Measurements from ENCODE around the gene LRGUK. TPM values are rescaled to one million over a fixed set of nuclear protein-coding genes. Genes with fewer than 3 reads are reported as not detected.

Gene LRGUK
- total and polyA plus RNA-seq, 2 of the 4 experiments (the other 2 are of a cell fraction), result 0.07 TPM; not detected in 1

DNA sequence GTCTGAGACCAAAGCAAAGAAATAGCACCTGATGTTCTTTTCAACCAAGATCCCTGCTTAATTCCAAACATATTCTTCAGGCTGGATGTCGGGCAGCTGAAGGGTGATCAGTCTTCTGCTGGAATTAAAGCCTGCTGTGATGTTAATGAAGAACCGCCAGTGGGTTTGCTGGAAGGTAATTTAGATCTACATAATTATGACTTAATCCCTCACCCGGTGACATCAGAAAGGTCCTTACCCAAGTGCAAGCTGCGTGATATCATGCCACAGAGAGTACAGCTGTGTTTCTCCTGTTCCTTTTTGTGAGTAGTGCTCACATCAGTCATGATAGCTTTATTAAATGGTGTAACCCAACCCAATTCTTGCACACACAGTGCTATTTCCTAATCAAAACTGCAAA lies 29.1 kb upstream of the LRGUK start:
- H3K56ac ChIP-seq (ENCODE audit: extremely low read depth, insufficient read depth, low read length), result no peak overlapping the region
- no peak overlapping the region for H3K4me2 ChIP-seq (ENCODE audit: low read depth, low read length)
- WGBS, 2 experiments (ENCODE audit: extremely low coverage in 2 of 2, insufficient read length in 1 of 2), result no CpG with 5 or more reads among the region's 4 CpGs
- no TSS peak for BruUV-seq (replicated peaks)
- H2AFZ ChIP-seq (replicated peaks; ENCODE audit: low read length, poor library complexity), result no peak overlapping the region
- H4K91ac ChIP-seq (ENCODE audit: insufficient read depth, low read depth, low read length), result no peak overlapping the region
- no peak overlapping the region for H2BK5ac ChIP-seq (ENCODE audit: low read depth, low read length, poor library complexity, severe bottlenecking)
- H2BK120ac ChIP-seq (ENCODE audit: low read depth, low read length), result no peak overlapping the region
- no peak overlapping the region for H3K9ac ChIP-seq (ENCODE audit: low read depth, low read length)
- ATAC-seq (ENCODE audit: low read depth) (no peak), DNase-seq (no peak)
- dilution Hi-C loops (cut with HindIII; ENCODE audit: low sequenced_read_pairs, unreplicated experiment) (no loop called here), intact Hi-C loops (cut with micrococcal nuclease) (no loop called here), in situ Hi-C loops (cut with MboI; ENCODE audit: low sequenced_read_pairs) (no loop called here)
- ChIA-PET CTCF (no interaction called here), POLR2A (ENCODE audit: unreplicated experiment) (no interaction called here)
- H2AK5ac ChIP-seq (ENCODE audit: low read depth, low read length), result no peak overlapping the region
- H3K23ac ChIP-seq (ENCODE audit: low read depth, low read length), result no peak overlapping the region
- TF ChIP-seq RCOR1 (IDR thresholded peaks at IDR 0.05; ENCODE audit: insufficient replicate concordance, low read length) (no peak), USF2 (IDR thresholded peaks at IDR 0.05; ENCODE audit: low read depth, low read length) (no peak), RFX5 (IDR thresholded peaks at IDR 0.05; ENCODE audit: low read depth, low read length) (no peak), NFE2L2 (IDR thresholded peaks at IDR 0.05; ENCODE audit: low read depth, low read length) (no peak), RAD21 (IDR thresholded peaks at IDR 0.05; ENCODE audit: low read length) (no peak), FOS (IDR thresholded peaks at IDR 0.05; ENCODE audit: low read depth, low read length) (no peak), POLR2A (IDR thresholded peaks at IDR 0.05; ENCODE audit: low read depth, low read length) (no peak), MXI1 (IDR thresholded peaks at IDR 0.05; ENCODE audit: borderline replicate concordance, low read depth, low read length) (no peak), MAZ (IDR thresholded peaks at IDR 0.05; ENCODE audit: borderline replicate concordance, low read depth, low read length) (no peak), CEBPB (IDR thresholded peaks at IDR 0.05; ENCODE audit: low read depth, low read length) (no peak), MAFK (IDR thresholded peaks at IDR 0.05; ENCODE audit: low read depth, low read length) (no peak), SMC3 (IDR thresholded peaks at IDR 0.05; ENCODE audit: low read depth, low read length) (no peak), BHLHE40 (IDR thresholded peaks at IDR 0.05; ENCODE audit: low read depth, low read length) (no peak), CHD1 (IDR thresholded peaks at IDR 0.05; ENCODE audit: low read depth, low read length) (no peak)
- TF ChIP-seq, protein P1, sequence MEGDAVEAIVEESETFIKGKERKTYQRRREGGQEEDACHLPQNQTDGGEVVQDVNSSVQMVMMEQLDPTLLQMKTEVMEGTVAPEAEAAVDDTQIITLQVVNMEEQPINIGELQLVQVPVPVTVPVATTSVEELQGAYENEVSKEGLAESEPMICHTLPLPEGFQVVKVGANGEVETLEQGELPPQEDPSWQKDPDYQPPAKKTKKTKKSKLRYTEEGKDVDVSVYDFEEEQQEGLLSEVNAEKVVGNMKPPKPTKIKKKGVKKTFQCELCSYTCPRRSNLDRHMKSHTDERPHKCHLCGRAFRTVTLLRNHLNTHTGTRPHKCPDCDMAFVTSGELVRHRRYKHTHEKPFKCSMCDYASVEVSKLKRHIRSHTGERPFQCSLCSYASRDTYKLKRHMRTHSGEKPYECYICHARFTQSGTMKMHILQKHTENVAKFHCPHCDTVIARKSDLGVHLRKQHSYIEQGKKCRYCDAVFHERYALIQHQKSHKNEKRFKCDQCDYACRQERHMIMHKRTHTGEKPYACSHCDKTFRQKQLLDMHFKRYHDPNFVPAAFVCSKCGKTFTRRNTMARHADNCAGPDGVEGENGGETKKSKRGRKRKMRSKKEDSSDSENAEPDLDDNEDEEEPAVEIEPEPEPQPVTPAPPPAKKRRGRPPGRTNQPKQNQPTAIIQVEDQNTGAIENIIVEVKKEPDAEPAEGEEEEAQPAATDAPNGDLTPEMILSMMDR (conservative IDR thresholded peaks at IDR 0.05; ENCODE audit: low read depth, low read length), result no peak
- TF ChIP-seq, protein P2, sequence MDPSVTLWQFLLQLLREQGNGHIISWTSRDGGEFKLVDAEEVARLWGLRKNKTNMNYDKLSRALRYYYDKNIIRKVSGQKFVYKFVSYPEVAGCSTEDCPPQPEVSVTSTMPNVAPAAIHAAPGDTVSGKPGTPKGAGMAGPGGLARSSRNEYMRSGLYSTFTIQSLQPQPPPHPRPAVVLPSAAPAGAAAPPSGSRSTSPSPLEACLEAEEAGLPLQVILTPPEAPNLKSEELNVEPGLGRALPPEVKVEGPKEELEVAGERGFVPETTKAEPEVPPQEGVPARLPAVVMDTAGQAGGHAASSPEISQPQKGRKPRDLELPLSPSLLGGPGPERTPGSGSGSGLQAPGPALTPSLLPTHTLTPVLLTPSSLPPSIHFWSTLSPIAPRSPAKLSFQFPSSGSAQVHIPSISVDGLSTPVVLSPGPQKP (IDR thresholded peaks at IDR 0.05; ENCODE audit: borderline replicate concordance, low read depth, low read length), result no peak
- no peaks in the 10 kb centered on the region for H3K79me1 ChIP-seq (ENCODE audit: low read depth in 1 of 2, low read length in 2 of 2)
- no peaks in the 10 kb centered on the region for H4K20me1 ChIP-seq (ENCODE audit: insufficient read depth, low read length)
- no peak overlapping the region for H3K4ac ChIP-seq (ENCODE audit: low read depth, low read length)
- H3K18ac ChIP-seq (ENCODE audit: low read depth, low read length), result no peak overlapping the region
- H2BK15ac ChIP-seq (ENCODE audit: low read depth, low read length), result no peak overlapping the region
- H3K27ac ChIP-seq (ENCODE audit: insufficient read depth, low read length), result no peak overlapping the region
- H4K8ac ChIP-seq (ENCODE audit: low read depth in 2 of 2, low read length in 2 of 2), result no peak overlapping the region
- no peak overlapping the region for H4K5ac ChIP-seq (ENCODE audit: low read depth, low read length)
- H2AK9ac ChIP-seq (replicated peaks; ENCODE audit: low read depth, low read length, poor library complexity), result no peak overlapping the region
- no peak overlapping the region for H2BK20ac ChIP-seq (ENCODE audit: low read depth, low read length)
- no peaks in the 10 kb centered on the region for H3K4me1 ChIP-seq (ENCODE audit: control insufficient read depth, insufficient read depth, low read length)
- H3K36me3 ChIP-seq (ENCODE audit: control insufficient read depth, insufficient read depth, low read length), result no peaks in the 10 kb centered on the region
- no peaks in the 10 kb centered on the region for H3K9me3 ChIP-seq (ENCODE audit: control insufficient read depth, insufficient read depth, low read length)
- no peak overlapping the region for H3K14ac ChIP-seq (replicated peaks; ENCODE audit: low read depth, low read length)
- H3K4me3 ChIP-seq (ENCODE audit: insufficient read depth, low read depth, low read length), result no peak overlapping the region
- no peaks in the 10 kb centered on the region for H3K9me1 ChIP-seq (ENCODE audit: insufficient read depth, low read length)
- no peaks in the 10 kb centered on the region for H3K27me3 ChIP-seq (ENCODE audit: control insufficient read depth, insufficient read depth, low read length)
